Mononuclear cell (primary cell): Measurements from ENCODE around the gene TERT. TPM values are rescaled to one million over a fixed set of nuclear protein-coding genes. Genes with fewer than 3 reads are reported as not detected.

Source experiments
- H3K27me3 ChIP-seq: 2 replicates; pipeline ENCODE4 v1.6.0; 2011; ENCODE audit warnings: low read length, control low read depth; ENCODE audit not compliant: insufficient read depth
- H3K4me1 ChIP-seq: 2 replicates; pipeline ENCODE4 v1.5.1; 2011; ENCODE audit warnings: mild to moderate bottlenecking, low read length, control low read depth; ENCODE audit not compliant: insufficient read depth
- H3K4me3 ChIP-seq: 2 replicates; pipeline ENCODE4 v1.5.1; 2011; ENCODE audit warnings: mild to moderate bottlenecking, low read length, moderate library complexity
- H3K9me3 ChIP-seq: 2 replicates; pipeline ENCODE4 v1.5.1; 2011; ENCODE audit warnings: low read depth, mild to moderate bottlenecking, control low read depth, low read length
- total RNA-seq: library from RNA; depleted of rRNA; stranded (reverse); fragments of >200 nt; gene quantifications from one replicate; pipeline ENCODE4 v1.2.3, GENCODE V29; 2012

Gene TERT
- total RNA-seq, 1 donor, result under 0.01 TPM

- Histone ChIP-seq H3K4me1 (peaks cover 10% of the 10 kb centered on the region), H3K27me3 (no peaks in the 10 kb centered on the region), H3K9me3 (no peaks in the 10 kb centered on the region), H3K4me3 (no peak overlapping the region)
Observed at GRCh38 chr5:1257363-1257762, 37.5 kb downstream of the TERT start.

- Histone ChIP-seq H3K4me1 (peaks cover 10% of the 10 kb centered on the region), H3K27me3 (no peaks in the 10 kb centered on the region), H3K4me3 (no peak overlapping the region), H3K9me3 (no peaks in the 10 kb centered on the region)
Observed at GRCh38 chr5:1256776-1257175, 38.1 kb downstream of the TERT start.

GRCh38 chr5:1255081-1255561 lies 39.7 kb downstream of the TERT start:
- H3K27me3 ChIP-seq, result no peaks in the 10 kb centered on the region
- peaks cover 10% of the 10 kb centered on the region for H3K4me1 ChIP-seq
- no peaks in the 10 kb centered on the region for H3K9me3 ChIP-seq
- H3K4me3 ChIP-seq, result no peak overlapping the region

GRCh38 chr5:1254196-1254595 lies 40.7 kb downstream of the TERT start:
- H3K4me1 ChIP-seq, result peaks cover 10% of the 10 kb centered on the region
- H3K27me3 ChIP-seq, result no peaks in the 10 kb centered on the region
- H3K9me3 ChIP-seq, result no peaks in the 10 kb centered on the region
- H3K4me3 ChIP-seq, result no peak overlapping the region

GRCh38 chr5:1253456-1254105 lies 41.3 kb downstream of the TERT start:
- H3K9me3 ChIP-seq, result no peaks in the 10 kb centered on the region
- peaks cover 10% of the 10 kb centered on the region for H3K4me1 ChIP-seq
- no peaks in the 10 kb centered on the region for H3K27me3 ChIP-seq
- no peak overlapping the region for H3K4me3 ChIP-seq

GRCh38 chr5:1252681-1253080 lies 42.2 kb downstream of the TERT start:
- Histone ChIP-seq H3K27me3 (no peaks in the 10 kb centered on the region), H3K4me1 (peaks cover 10% of the 10 kb centered on the region), H3K9me3 (no peaks in the 10 kb centered on the region), H3K4me3 (no peak overlapping the region)

- no peaks in the 10 kb centered on the region for H3K9me3 ChIP-seq
- H3K4me1 ChIP-seq, result peaks cover 10% of the 10 kb centered on the region
- peaks cover 2% of the 10 kb centered on the region for H3K27me3 ChIP-seq
- H3K4me3 ChIP-seq, result no peak overlapping the region
Observed at GRCh38 chr5:1251678-1252580, 42.9 kb downstream of the TERT start.

- Histone ChIP-seq H3K4me1 (peaks cover under 1% of the 10 kb centered on the region), H3K9me3 (no peaks in the 10 kb centered on the region), H3K4me3 (no peak overlapping the region), H3K27me3 (peaks cover 2% of the 10 kb centered on the region)
Observed at GRCh38 chr5:1249366-1250280, 45.2 kb downstream of the TERT start.

GRCh38 chr5:1247811-1248210 lies 47.1 kb downstream of the TERT start:
- H3K4me1 ChIP-seq, result no peaks in the 10 kb centered on the region
- H3K27me3 ChIP-seq, result peaks cover 2% of the 10 kb centered on the region
- no peaks in the 10 kb centered on the region for H3K9me3 ChIP-seq

GRCh38 chr5:1246711-1247431 lies 48.0 kb downstream of the TERT start:
- Histone ChIP-seq H3K27me3 (peaks cover 2% of the 10 kb centered on the region), H3K4me1 (no peaks in the 10 kb centered on the region), H3K9me3 (no peaks in the 10 kb centered on the region), H3K4me3 (no peak overlapping the region)

More at GRCh38 chr5:1247811-1248210, 47.1 kb downstream of the TERT start:
- H3K4me3 ChIP-seq, result no peak overlapping the region

- Histone ChIP-seq H3K27me3 (peaks cover 2% of the 10 kb centered on the region), H3K4me3 (no peak overlapping the region), H3K4me1 (no peaks in the 10 kb centered on the region), H3K9me3 (no peaks in the 10 kb centered on the region)
Observed at GRCh38 chr5:1245905-1246576, 48.8 kb downstream of the TERT start.

- H3K9me3 ChIP-seq, result no peaks in the 10 kb centered on the region
- H3K27me3 ChIP-seq, result peaks cover 2% of the 10 kb centered on the region
- no peak overlapping the region for H3K4me3 ChIP-seq
- H3K4me1 ChIP-seq, result no peaks in the 10 kb centered on the region
Observed at GRCh38 chr5:1244976-1245375, 49.9 kb downstream of the TERT start.

- Histone ChIP-seq H3K27me3 (peaks cover 2% of the 10 kb centered on the region), H3K4me3 (no peak overlapping the region), H3K4me1 (no peaks in the 10 kb centered on the region), H3K9me3 (no peaks in the 10 kb centered on the region)
Observed at GRCh38 chr5:1244255-1244654, 50.6 kb downstream of the TERT start.
